Measurements from ENCODE around the gene ITGB6.

ITGB6 gene

DNA sequence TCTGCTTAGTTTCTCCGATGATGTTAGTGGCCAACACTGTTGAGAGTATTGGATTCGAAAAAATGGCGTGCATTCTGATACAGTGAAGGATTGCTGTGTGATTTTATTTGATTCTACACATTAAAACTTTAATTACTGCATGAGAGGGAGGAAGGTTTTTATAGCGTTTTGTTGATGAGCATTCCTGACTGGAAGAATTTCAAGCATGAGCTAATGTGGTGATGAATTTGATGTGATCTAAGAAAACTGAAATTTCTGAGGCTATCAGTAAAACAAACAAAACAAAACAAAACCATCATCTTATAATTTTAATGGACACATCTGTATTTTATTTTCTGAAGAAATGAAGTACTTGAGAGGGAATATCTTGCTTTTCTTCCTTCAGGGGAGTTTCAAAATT, 59.6 kb downstream of the ITGB6 start:
- DNase-seq (ENCODE audit: low read depth): peak; percentile 25
- TF ChIP-seq, protein P1, sequence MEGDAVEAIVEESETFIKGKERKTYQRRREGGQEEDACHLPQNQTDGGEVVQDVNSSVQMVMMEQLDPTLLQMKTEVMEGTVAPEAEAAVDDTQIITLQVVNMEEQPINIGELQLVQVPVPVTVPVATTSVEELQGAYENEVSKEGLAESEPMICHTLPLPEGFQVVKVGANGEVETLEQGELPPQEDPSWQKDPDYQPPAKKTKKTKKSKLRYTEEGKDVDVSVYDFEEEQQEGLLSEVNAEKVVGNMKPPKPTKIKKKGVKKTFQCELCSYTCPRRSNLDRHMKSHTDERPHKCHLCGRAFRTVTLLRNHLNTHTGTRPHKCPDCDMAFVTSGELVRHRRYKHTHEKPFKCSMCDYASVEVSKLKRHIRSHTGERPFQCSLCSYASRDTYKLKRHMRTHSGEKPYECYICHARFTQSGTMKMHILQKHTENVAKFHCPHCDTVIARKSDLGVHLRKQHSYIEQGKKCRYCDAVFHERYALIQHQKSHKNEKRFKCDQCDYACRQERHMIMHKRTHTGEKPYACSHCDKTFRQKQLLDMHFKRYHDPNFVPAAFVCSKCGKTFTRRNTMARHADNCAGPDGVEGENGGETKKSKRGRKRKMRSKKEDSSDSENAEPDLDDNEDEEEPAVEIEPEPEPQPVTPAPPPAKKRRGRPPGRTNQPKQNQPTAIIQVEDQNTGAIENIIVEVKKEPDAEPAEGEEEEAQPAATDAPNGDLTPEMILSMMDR (conservative IDR thresholded peaks at IDR 0.05; ENCODE audit: low read depth, low read length): no peak
- peak overlapping the region; percentile 25 for H3K4me3 ChIP-seq (ENCODE audit: low read length)

DNA sequence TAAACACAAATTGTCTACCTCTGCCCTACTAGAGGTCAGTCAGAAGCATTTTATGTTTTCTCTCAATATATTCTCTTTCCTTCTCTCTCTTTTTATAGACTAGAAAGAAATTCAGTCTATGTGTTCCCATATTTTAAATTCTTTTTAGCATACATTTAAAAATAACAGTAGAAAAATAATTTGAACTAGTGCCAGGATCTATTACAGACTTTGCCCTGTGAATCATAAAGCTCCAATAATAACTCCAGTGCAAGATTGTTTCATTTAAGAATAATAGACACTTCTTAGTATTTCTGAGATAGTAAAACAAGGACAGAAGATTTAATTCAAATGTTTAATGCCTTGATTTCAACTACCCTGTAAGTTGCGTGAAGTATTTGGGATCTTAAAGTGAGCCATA, 60.1 kb downstream of the ITGB6 start:
- TF ChIP-seq, protein P1 (conservative IDR thresholded peaks at IDR 0.05; ENCODE audit: low read depth, low read length): no peak
- H3K4me3 ChIP-seq (ENCODE audit: low read length): peak overlapping the region; percentile 25
- DNase-seq (ENCODE audit: low read depth): no peak

DNA sequence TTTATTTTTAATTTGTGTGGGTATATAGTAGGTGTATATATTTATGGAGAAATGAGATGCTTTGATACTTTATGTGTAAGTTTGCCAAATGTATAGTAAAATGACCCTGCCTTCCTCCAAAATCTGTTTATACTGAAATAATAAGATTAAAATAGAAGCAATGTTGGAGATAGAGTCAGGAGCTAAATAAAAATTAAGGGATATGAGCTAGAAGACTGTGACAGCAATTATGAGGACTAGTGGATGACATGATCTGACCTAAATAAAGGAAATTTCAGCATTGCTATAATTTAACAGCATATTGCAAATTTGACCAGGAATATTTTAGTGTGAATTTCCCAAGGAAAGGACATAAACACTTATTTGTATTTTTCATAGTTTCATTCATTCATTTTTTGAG, 60.7 kb downstream of the ITGB6 start:
- H3K4me3 ChIP-seq (ENCODE audit: low read length): no peak overlapping the region
- DNase-seq (ENCODE audit: low read depth): no peak
- TF ChIP-seq, protein P1 (conservative IDR thresholded peaks at IDR 0.05; ENCODE audit: low read depth, low read length): no peak

DNA sequence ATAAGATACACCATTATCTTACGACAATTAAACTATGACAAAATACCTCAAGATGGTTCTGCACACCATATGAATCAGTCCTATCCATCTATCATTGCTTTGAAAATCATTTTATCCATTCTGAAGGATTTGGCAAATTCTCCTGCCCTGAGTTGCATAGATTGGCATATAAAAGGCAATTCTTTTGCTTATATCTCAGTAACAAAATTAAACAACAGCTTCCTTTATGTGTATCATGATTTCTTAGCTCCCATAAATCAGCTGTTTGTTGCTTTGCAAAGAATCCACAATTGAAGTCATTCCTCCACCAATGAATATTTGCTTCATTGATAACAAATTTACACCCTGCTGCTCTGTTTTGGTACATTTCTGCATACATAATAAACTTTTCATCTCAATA, 61.7 kb downstream of the ITGB6 start:
- no peak overlapping the region for H3K4me3 ChIP-seq (ENCODE audit: low read length)
- TF ChIP-seq, protein P1 (conservative IDR thresholded peaks at IDR 0.05; ENCODE audit: low read depth, low read length): no peak
- no peak for DNase-seq (ENCODE audit: low read depth)

DNA sequence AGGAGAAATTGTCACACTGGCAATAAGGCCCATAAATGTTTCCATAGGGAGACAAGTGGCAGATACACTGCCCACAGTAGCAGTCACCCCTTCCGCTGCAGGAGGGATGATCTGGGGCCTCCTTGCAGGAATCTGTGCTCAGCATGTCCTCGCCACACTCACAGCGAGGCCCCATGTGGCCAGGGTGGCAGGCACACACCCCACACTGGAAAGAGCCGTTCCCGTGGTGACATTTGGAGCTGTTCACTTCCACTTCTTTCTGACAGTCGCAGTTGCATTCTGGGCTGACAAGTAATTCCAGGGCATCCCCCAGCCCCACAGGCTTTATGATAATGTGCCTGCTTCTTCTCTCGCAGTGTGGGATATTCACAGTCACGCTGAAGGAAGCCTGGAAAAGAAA, 62.6 kb downstream of the ITGB6 start:
- H3K4me3 ChIP-seq (ENCODE audit: low read length): no peak overlapping the region
- TF ChIP-seq, protein P1 (conservative IDR thresholded peaks at IDR 0.05; ENCODE audit: low read depth, low read length): no peak
- no peak for DNase-seq (ENCODE audit: low read depth)

DNA sequence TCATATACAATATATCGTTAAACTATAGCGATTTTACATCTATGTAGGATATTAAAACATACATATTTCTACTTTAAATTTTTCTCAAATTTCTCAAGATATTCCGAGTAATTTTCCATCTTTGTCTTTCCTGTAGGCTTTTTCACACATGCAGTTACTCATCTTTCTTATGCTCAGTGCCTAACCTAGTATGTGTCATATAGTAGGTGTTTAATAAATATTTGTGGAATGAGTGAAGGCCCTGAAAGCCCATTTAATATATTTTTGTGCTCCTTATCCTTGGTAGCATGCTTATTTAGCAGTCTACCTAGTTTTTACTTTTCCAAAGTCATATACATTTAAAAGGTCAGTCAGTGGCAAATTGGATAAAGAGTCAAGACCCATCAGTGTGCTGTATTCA, 67.3 kb downstream of the ITGB6 start:
- TF ChIP-seq, protein P1 (conservative IDR thresholded peaks at IDR 0.05; ENCODE audit: low read depth, low read length): no peak
- no peak for DNase-seq (ENCODE audit: low read depth)
- no peak overlapping the region for H3K4me3 ChIP-seq (ENCODE audit: low read length)

DNA sequence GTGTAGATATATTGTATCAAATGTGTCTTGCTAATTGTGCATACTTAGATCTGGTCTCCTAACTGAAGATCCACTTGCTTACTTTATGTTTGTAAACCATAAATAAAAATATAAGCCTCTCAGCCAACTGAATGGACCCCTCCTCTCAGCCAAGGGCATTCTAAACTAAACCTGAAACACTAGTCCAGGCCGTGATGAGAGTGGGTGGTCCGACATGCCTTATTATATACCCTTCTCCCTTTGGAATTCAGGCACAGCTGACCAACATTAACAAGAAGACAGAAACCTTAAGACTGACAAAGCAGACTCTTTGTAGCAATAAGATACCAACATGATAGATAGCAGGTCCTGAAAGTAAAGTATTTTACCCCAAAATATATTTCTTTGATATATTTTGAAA, 73.3 kb downstream of the ITGB6 start:
- no peak for DNase-seq (ENCODE audit: low read depth)
- H3K4me3 ChIP-seq (ENCODE audit: low read length): no peak overlapping the region
- TF ChIP-seq, protein P1 (conservative IDR thresholded peaks at IDR 0.05; ENCODE audit: low read depth, low read length): no peak

All from retinal pigment epithelial cell (primary cell).